Vagina (tissue), 2 donors: Measurements from ENCODE around the gene BEAN1. TPM values are rescaled to one million over a fixed set of nuclear protein-coding genes. Genes with fewer than 3 reads are reported as not detected.
A peak's percentile ranks its signal among the peaks of the same experiment; 100 is the strongest.

Experiments
- DNase-seq, 2 donors: peaks; one replicate each; pipeline ENCODE4 v3.0.0-alpha.2; 2017; ENCODE audit errors: extremely low spot score in 2 of 2
- H3K27ac ChIP-seq: fragments of 200-600 bp; sonication (generic); one replicate; pipeline ENCODE4 v1.5.1; 2019
- H3K27me3 ChIP-seq: fragments of 200-600 bp; sonication (generic); one replicate; pipeline ENCODE4 v1.5.1; 2019
- H3K36me3 ChIP-seq, 2 donors: fragments of 200-600 bp; sonication (generic); one replicate each; pipeline ENCODE4 v1.5.1; 2017 to 2019
- H3K4me1 ChIP-seq: fragments of 200-600 bp; sonication (generic); one replicate; pipeline ENCODE4 v1.5.1; 2019
- H3K4me3 ChIP-seq, 2 donors: fragments of 200-600 bp; sonication (generic); 1 replicate in 1 of 2; 2 replicates in 1 of 2; pipeline ENCODE4 v1.5.1; 2016 to 2019
- H3K9me3 ChIP-seq: fragments of 200-600 bp; sonication (generic); one replicate; pipeline ENCODE4 v1.5.1; 2019
- POLR2A ChIP-seq, 2 donors: fragments of 450-650 bp; IDR thresholded peaks; one replicate each; pipeline ENCODE4 v1.6.1; 2017; ENCODE audit warnings: antibody characterized with exemption in 2 of 2, mild to moderate bottlenecking in 2 of 2, moderate library complexity in 2 of 2
- POLR2AphosphoS5 ChIP-seq, 2 donors: sonication (generic); formaldehyde crosslinking; IDR thresholded peaks; one replicate each; pipeline ENCODE4 v1.9.0; 2017; ENCODE audit warnings: antibody characterized with exemption in 2 of 2, mild to moderate bottlenecking in 2 of 2, low read depth in 1 of 2; ENCODE audit not compliant: insufficient read depth in 1 of 2
- intact Hi-C: fragments of 100-400 bp; cut with DNase I; formaldehyde crosslinking; loops from one replicate; pipeline ENCODE4 v1.15.1; 2023
- total RNA-seq: library from RNA; depleted of rRNA; stranded (reverse); fragments of >200 nt; gene quantifications from one replicate; pipeline ENCODE4 v1.2.3, GENCODE V29; 2016
- TF ChIP-seq, protein P1 (sequence below), 3 experiments: fragments of 450-650 bp in 2 of 3; fragments of 200-600 bp in 1 of 3; sonication (generic) in 1 of 3; IDR thresholded peaks; one replicate each; pipeline ENCODE4 v1.5.1; 2017 to 2019; ENCODE audit warnings: antibody characterized with exemption in 3 of 3, mild to moderate bottlenecking in 2 of 3, moderate library complexity in 2 of 3

BEAN1 gene
- total RNA-seq, 1 donor from 2014 or later: not detected

DNA sequence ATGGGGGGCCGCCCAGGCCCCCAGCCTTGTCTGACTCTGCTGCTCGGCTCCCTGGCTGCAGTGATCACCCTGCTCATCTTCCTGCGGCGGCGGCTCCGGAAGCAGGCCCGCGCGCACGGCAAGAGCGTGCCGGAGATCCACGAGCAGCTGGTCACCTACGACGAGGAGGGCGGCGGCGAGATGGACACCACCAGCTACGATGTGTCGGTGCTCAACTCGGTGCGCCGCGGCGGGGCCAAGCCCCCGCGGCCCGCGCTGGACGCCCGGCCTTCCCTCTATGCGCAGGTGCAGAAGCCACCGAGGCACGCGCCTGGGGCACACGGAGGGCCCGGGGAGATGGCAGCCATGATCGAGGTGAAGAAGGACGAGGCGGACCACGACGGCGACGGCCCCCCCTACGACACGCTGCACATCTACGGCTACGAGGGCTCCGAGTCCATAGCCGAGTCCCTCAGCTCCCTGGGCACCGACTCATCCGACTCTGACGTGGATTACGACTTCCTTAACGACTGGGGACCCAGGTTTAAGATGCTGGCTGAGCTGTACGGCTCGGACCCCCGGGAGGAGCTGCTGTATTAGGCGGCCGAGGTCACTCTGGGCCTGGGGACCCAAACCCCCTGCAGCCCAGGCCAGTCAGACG lies 24.4 kb upstream of the BEAN1 start:
- no peak overlapping the region for H3K27ac ChIP-seq
- no peak overlapping the region for H3K4me3 ChIP-seq
- DNase-seq: no peak
- no peaks in the 10 kb centered on the region for H3K4me1 ChIP-seq
- TF ChIP-seq, protein P1, sequence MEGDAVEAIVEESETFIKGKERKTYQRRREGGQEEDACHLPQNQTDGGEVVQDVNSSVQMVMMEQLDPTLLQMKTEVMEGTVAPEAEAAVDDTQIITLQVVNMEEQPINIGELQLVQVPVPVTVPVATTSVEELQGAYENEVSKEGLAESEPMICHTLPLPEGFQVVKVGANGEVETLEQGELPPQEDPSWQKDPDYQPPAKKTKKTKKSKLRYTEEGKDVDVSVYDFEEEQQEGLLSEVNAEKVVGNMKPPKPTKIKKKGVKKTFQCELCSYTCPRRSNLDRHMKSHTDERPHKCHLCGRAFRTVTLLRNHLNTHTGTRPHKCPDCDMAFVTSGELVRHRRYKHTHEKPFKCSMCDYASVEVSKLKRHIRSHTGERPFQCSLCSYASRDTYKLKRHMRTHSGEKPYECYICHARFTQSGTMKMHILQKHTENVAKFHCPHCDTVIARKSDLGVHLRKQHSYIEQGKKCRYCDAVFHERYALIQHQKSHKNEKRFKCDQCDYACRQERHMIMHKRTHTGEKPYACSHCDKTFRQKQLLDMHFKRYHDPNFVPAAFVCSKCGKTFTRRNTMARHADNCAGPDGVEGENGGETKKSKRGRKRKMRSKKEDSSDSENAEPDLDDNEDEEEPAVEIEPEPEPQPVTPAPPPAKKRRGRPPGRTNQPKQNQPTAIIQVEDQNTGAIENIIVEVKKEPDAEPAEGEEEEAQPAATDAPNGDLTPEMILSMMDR (IDR thresholded peaks at IDR 0.05): no peak
- TF ChIP-seq POLR2AphosphoS5 (IDR thresholded peaks at IDR 0.05; ENCODE audit: insufficient read depth in 1 of 2, low read depth in 1 of 2) (no peak), POLR2A (IDR thresholded peaks at IDR 0.05) (no peak)
- intact Hi-C loops: loop anchor here (10.0 kb wide), 1 partner anchor 472 kb away; no protein-coding TSS in a partner anchor
- H3K36me3 ChIP-seq: no peaks in the 10 kb centered on the region
- H3K27me3 ChIP-seq: no peaks in the 10 kb centered on the region
- H3K9me3 ChIP-seq: no peaks in the 10 kb centered on the region

GRCh38 chr16:66403531-66404145 lies 23.5 kb upstream of the BEAN1 start:
- Histone ChIP-seq H3K27ac (no peak overlapping the region), H3K4me3 (no peak overlapping the region), H3K9me3 (no peaks in the 10 kb centered on the region), H3K27me3 (no peaks in the 10 kb centered on the region), H3K4me1 (no peaks in the 10 kb centered on the region), H3K36me3 (no peaks in the 10 kb centered on the region)
- intact Hi-C loops: loop anchor here (10.0 kb wide), 1 partner anchor 471 kb away; no protein-coding TSS in a partner anchor
- TF ChIP-seq, protein P1 (IDR thresholded peaks at IDR 0.05): no peak
- TF ChIP-seq POLR2A (IDR thresholded peaks at IDR 0.05): no peak
- TF ChIP-seq POLR2AphosphoS5 (IDR thresholded peaks at IDR 0.05; ENCODE audit: insufficient read depth in 1 of 2, low read depth in 1 of 2): no peak
- no peak for DNase-seq

GRCh38 chr16:66405057-66405783 lies 21.9 kb upstream of the BEAN1 start:
- intact Hi-C loops: loop anchor here (5.0 to 10.0 kb wide), 3 partner anchors 77 to 470 kb away; partner anchors contain the start of gene CMTM3
- Histone ChIP-seq H3K27me3 (no peaks in the 10 kb centered on the region), H3K9me3 (no peaks in the 10 kb centered on the region), H3K27ac (no peak overlapping the region), H3K4me3 (no peak overlapping the region), H3K4me1 (no peaks in the 10 kb centered on the region), H3K36me3 (no peaks in the 10 kb centered on the region)
- DNase-seq: peak in 1 of 2 donors; percentile 62
- no peak for TF ChIP-seq POLR2A (IDR thresholded peaks at IDR 0.05)
- TF ChIP-seq POLR2AphosphoS5 (IDR thresholded peaks at IDR 0.05; ENCODE audit: insufficient read depth in 1 of 2, low read depth in 1 of 2): no peak
- TF ChIP-seq, protein P1 (IDR thresholded peaks at IDR 0.05): no peak

DNA sequence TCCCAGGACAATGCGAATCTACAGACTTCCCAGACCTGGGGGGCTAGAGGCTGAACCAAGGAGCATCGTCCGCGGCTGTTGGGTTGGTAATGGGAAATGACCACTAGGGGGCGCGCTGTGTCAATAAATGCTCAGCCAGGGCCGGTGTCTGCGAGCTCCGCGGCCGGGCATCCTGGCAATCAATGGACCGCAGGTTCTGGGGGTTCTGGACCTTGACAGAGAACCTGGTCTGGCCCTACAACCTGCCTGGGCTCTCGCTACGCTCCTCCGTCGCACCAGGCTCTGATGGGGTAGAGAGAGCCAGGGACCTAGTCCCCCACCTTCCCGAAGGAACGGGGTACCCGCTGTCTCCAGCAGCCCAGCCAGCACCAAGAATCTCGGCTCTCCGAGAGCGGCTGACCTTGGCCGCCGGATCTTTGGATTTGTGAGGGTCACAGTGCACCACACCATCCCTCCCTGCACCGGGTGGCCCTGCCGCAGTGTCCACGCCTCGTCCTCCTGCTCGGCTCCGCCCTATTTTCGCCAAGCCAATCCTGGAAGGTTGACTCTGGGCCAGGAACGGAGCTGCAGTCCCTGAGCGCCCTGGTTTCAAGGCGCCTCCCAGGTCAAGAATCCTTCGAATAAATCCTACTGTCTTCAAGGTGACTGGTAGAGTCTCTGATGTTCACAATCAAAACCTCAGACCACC lies 20.4 kb upstream of the BEAN1 start:
- intact Hi-C loops: loop anchor here (5.0 to 10.0 kb wide), 3 partner anchors 76 to 468 kb away; partner anchors contain the start of gene CMTM3
- H3K27me3 ChIP-seq: no peaks in the 10 kb centered on the region

More for the DNA sequence above, 20.4 kb upstream of the BEAN1 start:
- Histone ChIP-seq H3K27ac (no peak overlapping the region), H3K9me3 (no peaks in the 10 kb centered on the region), H3K4me1 (no peaks in the 10 kb centered on the region), H3K36me3 (no peaks in the 10 kb centered on the region), H3K4me3 (peak overlapping the region; percentile 49 to 60)
- TF ChIP-seq POLR2A (IDR thresholded peaks at IDR 0.05): no peak
- peak in 1 of 2 donors; percentile 56 for TF ChIP-seq POLR2AphosphoS5 (IDR thresholded peaks at IDR 0.05; ENCODE audit: insufficient read depth in 1 of 2, low read depth in 1 of 2)
- TF ChIP-seq, protein P1 (IDR thresholded peaks at IDR 0.05): peak; percentile 84 to 89 (median 88)
- peak in 1 of 2 donors; percentile 87 for DNase-seq
